Astrocyte of the cerebellum (primary cell): ENCODE results near the gene TAF1L.

Experiments
- DNase-seq: peaks from one replicate; pipeline ENCODE4 v3.0.0-alpha.2; 2011; ENCODE audit warnings: low read depth
- H3K4me3 ChIP-seq: 2 replicates; pipeline ENCODE4 v1.5.1; 2011; ENCODE audit warnings: mild to moderate bottlenecking, low read depth, low read length, moderate library complexity
- in situ Hi-C: cut with HindIII; loops from 2 replicates; pipeline ENCODE4 v1.10.0; 2017; ENCODE audit warnings: low sequenced_read_pairs
- TF ChIP-seq, protein P1 (sequence below): IDR thresholded peaks from 2 replicates; pipeline ENCODE4 v1.5.1; 2012; ENCODE audit warnings: low read length, low read depth, moderate library complexity, mild to moderate bottlenecking; ENCODE audit errors: missing control alignments

Gene TAF1L

DNA sequence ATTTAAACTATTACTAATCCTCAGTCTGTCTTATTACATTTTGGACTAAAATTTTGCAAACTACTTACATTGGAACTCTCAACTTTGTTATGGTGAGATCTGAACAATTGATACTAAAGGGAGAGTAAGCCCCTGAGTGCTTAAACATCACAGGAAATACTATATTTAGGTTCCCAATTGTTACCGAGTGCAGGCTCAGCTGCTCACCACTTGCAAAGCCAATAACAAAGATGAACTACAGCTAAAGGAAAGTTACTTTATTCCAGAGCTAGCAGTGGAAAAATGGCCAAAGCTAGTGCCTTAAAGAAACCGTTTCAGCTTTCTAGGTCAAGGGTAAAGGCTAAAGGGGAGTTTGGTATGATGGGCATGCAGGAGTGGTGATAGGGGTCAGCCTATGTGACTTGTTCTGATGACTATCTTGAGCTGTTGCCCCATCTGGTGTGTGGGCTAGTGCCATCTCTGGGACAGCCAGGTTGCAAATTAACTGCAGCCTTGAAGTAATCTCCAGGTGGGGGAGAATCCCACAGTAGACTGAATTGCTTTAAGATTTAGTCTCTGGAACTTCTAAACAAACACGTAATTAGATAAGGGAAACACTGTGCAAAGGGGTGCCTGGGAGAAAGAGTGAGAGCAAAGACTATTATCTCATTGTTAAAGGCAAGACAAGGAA lies 54.7 kb downstream of the TAF1L start:
- no peak overlapping the region for H3K4me3 ChIP-seq
- TF ChIP-seq, protein P1, sequence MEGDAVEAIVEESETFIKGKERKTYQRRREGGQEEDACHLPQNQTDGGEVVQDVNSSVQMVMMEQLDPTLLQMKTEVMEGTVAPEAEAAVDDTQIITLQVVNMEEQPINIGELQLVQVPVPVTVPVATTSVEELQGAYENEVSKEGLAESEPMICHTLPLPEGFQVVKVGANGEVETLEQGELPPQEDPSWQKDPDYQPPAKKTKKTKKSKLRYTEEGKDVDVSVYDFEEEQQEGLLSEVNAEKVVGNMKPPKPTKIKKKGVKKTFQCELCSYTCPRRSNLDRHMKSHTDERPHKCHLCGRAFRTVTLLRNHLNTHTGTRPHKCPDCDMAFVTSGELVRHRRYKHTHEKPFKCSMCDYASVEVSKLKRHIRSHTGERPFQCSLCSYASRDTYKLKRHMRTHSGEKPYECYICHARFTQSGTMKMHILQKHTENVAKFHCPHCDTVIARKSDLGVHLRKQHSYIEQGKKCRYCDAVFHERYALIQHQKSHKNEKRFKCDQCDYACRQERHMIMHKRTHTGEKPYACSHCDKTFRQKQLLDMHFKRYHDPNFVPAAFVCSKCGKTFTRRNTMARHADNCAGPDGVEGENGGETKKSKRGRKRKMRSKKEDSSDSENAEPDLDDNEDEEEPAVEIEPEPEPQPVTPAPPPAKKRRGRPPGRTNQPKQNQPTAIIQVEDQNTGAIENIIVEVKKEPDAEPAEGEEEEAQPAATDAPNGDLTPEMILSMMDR = no peak
- in situ Hi-C loops = no loop called here
- DNase-seq = no peak

- in situ Hi-C loops = loop anchor here (5.0 kb wide), 1 partner anchor 392 kb away; no protein-coding TSS in a partner anchor
- TF ChIP-seq, protein P1 = peak; percentile 96
- DNase-seq = peak; percentile 33
- H3K4me3 ChIP-seq = no peak overlapping the region
These were observed 55.6 kb downstream of the TAF1L start for GRCh38 chr9:32579706-32580331.
